OCI-LY1 (cell line): Measurements from ENCODE around the gene CYREN.

ENCODE experiments used
- H2AFZ ChIP-seq: fragments of 200-600 bp; sonication (generic), shearing (Covaris generic); 2 replicates; pipeline ENCODE4 v1.6.0; 2014; ENCODE audit warnings: antibody characterized with exemption, mild to moderate bottlenecking, low read length
- H3F3A ChIP-seq: fragments of 200-600 bp; sonication (generic), shearing (Covaris generic); 2 replicates; pipeline ENCODE4 v1.6.0; 2014; ENCODE audit warnings: mild to moderate bottlenecking, antibody characterized with exemption, low read length, moderate library complexity; ENCODE audit not compliant: insufficient read depth
- H3K27ac ChIP-seq: fragments of 200-600 bp; sonication (generic); 2 replicates; pipeline ENCODE4 v1.5.1; 2014; ENCODE audit warnings: low read length, mixed run types, mild to moderate bottlenecking, low read depth; ENCODE audit not compliant: poor library complexity, severe bottlenecking
- H3K27me3 ChIP-seq: fragments of 200-600 bp; sonication (generic); 2 replicates; pipeline ENCODE4 v1.6.0; 2014; ENCODE audit warnings: antibody characterized with exemption, mild to moderate bottlenecking, low read length, moderate library complexity; ENCODE audit not compliant: insufficient read depth
- H3K36me3 ChIP-seq: fragments of 200-600 bp; sonication (generic); 2 replicates; pipeline ENCODE4 v1.6.1; 2014; ENCODE audit warnings: mild to moderate bottlenecking, antibody characterized with exemption, low read length, moderate library complexity, mixed read lengths; ENCODE audit not compliant: insufficient read depth
- H3K4me1 ChIP-seq: fragments of 200-600 bp; sonication (generic); 2 replicates; pipeline ENCODE4 v1.5.1; 2014; ENCODE audit warnings: mild to moderate bottlenecking, low read length, moderate library complexity; ENCODE audit not compliant: insufficient read depth, severe bottlenecking
- H3K4me2 ChIP-seq: fragments of 200-600 bp; sonication (generic), shearing (Covaris generic); 2 replicates; pipeline ENCODE4 v1.6.1; 2014; ENCODE audit warnings: low read length
- H3K4me3 ChIP-seq: fragments of 200-600 bp; sonication (generic); 2 replicates; pipeline ENCODE4 v1.5.1; 2014; ENCODE audit warnings: low read length, low read depth, mild to moderate bottlenecking, mixed read lengths; ENCODE audit not compliant: poor library complexity, severe bottlenecking
- H3K79me2 ChIP-seq: fragments of 200-600 bp; shearing (Covaris generic); 2 replicates; pipeline ENCODE4 v1.6.1; 2016; ENCODE audit warnings: mixed run types, low read length, mixed read lengths; ENCODE audit not compliant: insufficient read depth
- H3K9ac ChIP-seq: fragments of 200-600 bp; sonication (generic), shearing (Covaris generic); 2 replicates; pipeline ENCODE4 v1.6.1; 2014; ENCODE audit warnings: mild to moderate bottlenecking, low read length, mixed read lengths
- H3K9me2 ChIP-seq: fragments of 200-600 bp; sonication (generic), shearing (Covaris generic); 2 replicates; pipeline ENCODE4 v1.6.1; 2014; ENCODE audit warnings: low read depth, mild to moderate bottlenecking, low read length, mixed read lengths
- H3K9me3 ChIP-seq: fragments of 200-600 bp; shearing (Covaris generic); 2 replicates; pipeline ENCODE4 v1.6.1; 2014; ENCODE audit warnings: low read length, mixed read lengths
- H4K20me1 ChIP-seq: fragments of 200-600 bp; sonication (generic), shearing (Covaris generic); 2 replicates; pipeline ENCODE4 v1.6.0; 2016; ENCODE audit warnings: mild to moderate bottlenecking, low read length; ENCODE audit not compliant: insufficient read depth
- CTCF ChIP-seq: fragments of 200-600 bp; sonication (generic), shearing (Covaris generic); IDR thresholded peaks from 2 replicates; pipeline ENCODE4 v1.5.1; 2017; ENCODE audit warnings: mild to moderate bottlenecking, antibody characterized with exemption, low read length, moderate library complexity, mixed read lengths
- EZH2 ChIP-seq: fragments of 200-600 bp; sonication (generic), shearing (Covaris generic); IDR thresholded peaks from 2 replicates; pipeline ENCODE4 v1.8.0; 2017; ENCODE audit warnings: borderline replicate concordance, mixed run types, mild to moderate bottlenecking, antibody characterized with exemption, low read length, moderate library complexity, mixed read lengths

CYREN gene

GRCh38 chr7:135183478-135183877 lies 13.0 kb upstream of the CYREN start:
- Histone ChIP-seq H2AFZ (no peak overlapping the region), H3K9ac (no peak overlapping the region), H4K20me1 (no peaks in the 10 kb centered on the region), H3K36me3 (peaks cover 74% of the 10 kb centered on the region), H3K9me3 (peaks cover 11% of the 10 kb centered on the region), H3K9me2 (no peaks in the 10 kb centered on the region), H3K27me3 (no peaks in the 10 kb centered on the region), H3K27ac (no peak overlapping the region), H3K4me1 (no peaks in the 10 kb centered on the region), H3F3A (no peaks in the 10 kb centered on the region), H3K4me2 (no peak overlapping the region), H3K4me3 (no peak overlapping the region), H3K79me2 (no peaks in the 10 kb centered on the region)
- no peak for TF ChIP-seq CTCF
- TF ChIP-seq EZH2 = no peak

GRCh38 chr7:135181929-135182678 lies 11.6 kb upstream of the CYREN start:
- Histone ChIP-seq H3K9me2 (no peaks in the 10 kb centered on the region), H3K27ac (no peak overlapping the region), H3K4me1 (no peaks in the 10 kb centered on the region), H4K20me1 (no peaks in the 10 kb centered on the region), H3K4me2 (no peak overlapping the region), H3K36me3 (peaks cover 60% of the 10 kb centered on the region), H3K79me2 (no peaks in the 10 kb centered on the region), H2AFZ (no peak overlapping the region), H3K9ac (no peak overlapping the region), H3K4me3 (no peak overlapping the region), H3F3A (no peaks in the 10 kb centered on the region), H3K27me3 (no peaks in the 10 kb centered on the region), H3K9me3 (peaks cover 11% of the 10 kb centered on the region)
- TF ChIP-seq CTCF (no peak), EZH2 (no peak)

GRCh38 chr7:135181261-135181928 lies 10.9 kb upstream of the CYREN start:
- no peaks in the 10 kb centered on the region for H3K9me2 ChIP-seq
- no peak overlapping the region for H3K4me2 ChIP-seq
- no peak overlapping the region for H3K27ac ChIP-seq
- H3K9me3 ChIP-seq = peaks cover 11% of the 10 kb centered on the region
- no peak overlapping the region for H2AFZ ChIP-seq
- H3K4me3 ChIP-seq = no peak overlapping the region
- H4K20me1 ChIP-seq = no peaks in the 10 kb centered on the region
- no peaks in the 10 kb centered on the region for H3K79me2 ChIP-seq
- no peaks in the 10 kb centered on the region for H3K27me3 ChIP-seq
- H3K36me3 ChIP-seq = peaks cover 53% of the 10 kb centered on the region
- H3F3A ChIP-seq = no peaks in the 10 kb centered on the region
- no peak overlapping the region for H3K9ac ChIP-seq
- no peak for TF ChIP-seq EZH2
- no peak for TF ChIP-seq CTCF
- H3K4me1 ChIP-seq = no peaks in the 10 kb centered on the region
